A549 (cell line): Measurements from ENCODE around the gene UGT8. TPM values are rescaled to one million over a fixed set of nuclear protein-coding genes. Genes with fewer than 3 reads are reported as not detected.

Source experiments
- ATAC-seq, 2 experiments: fragments of 200-7000 bp in 1 of 2; fragments of >200 bp in 1 of 2; cut with Nextera tagmentation in 1 of 2; cut with Tn5 transposase in 1 of 2; 3 replicates each; pipeline versions ENCODE4 v1.8.0 to v1.9.1; 2018 to 2020; ENCODE audit warnings: mild to moderate bottlenecking in 1 of 2, moderate library complexity in 1 of 2
- CTCF ChIA-PET: fragments of 300-600 bp; sonication (Branson Sonifier 250); formaldehyde crosslinking; extraction: SDS; loops from one replicate; lab custom pipeline; 2021; ENCODE audit warnings: antibody characterized with exemption, inconsistent platforms; lab: Yijun Ruan, JAX
- POLR2A ChIA-PET: fragments of 350-600 bp; formaldehyde crosslinking; extraction: SDS; loops from one replicate; lab custom pipeline; 2021; ENCODE audit warnings: antibody characterized with exemption, inconsistent platforms; lab: Yijun Ruan, JAX
- DNase-seq, 2 experiments: peaks; one replicate each; pipeline versions ENCODE4 v3.0.0 to v3.0.0-alpha.2; 2011 to 2016; ENCODE audit warnings: low read depth in 1 of 2, low spot score in 1 of 2
- FAIRE-seq: peaks from 2 replicates; lab custom pipeline; 2011; peaks lifted over from hg19 to GRCh38; lab: Jason Lieb, UNC
- H3K27ac ChIP-seq, 2 experiments: fragments of >200 bp; sonication (Bioruptor Twin); formaldehyde crosslinking; 3 replicates each; pipeline ENCODE4 v1.5.1; 2016 to 2017
- H3K4me1 ChIP-seq: fragments of >200 bp; sonication (Bioruptor Twin); formaldehyde crosslinking; 3 replicates; pipeline ENCODE4 v1.6.1; 2016
- H3K4me2 ChIP-seq: fragments of >200 bp; sonication (Bioruptor Twin); formaldehyde crosslinking; 3 replicates; pipeline ENCODE4 v1.6.1; 2016
- H3K4me3 ChIP-seq: fragments of >200 bp; sonication (Bioruptor Twin); formaldehyde crosslinking; 3 replicates; pipeline ENCODE4 v1.5.1; 2016
- H3K9me3 ChIP-seq: fragments of >200 bp; sonication (Bioruptor Twin); formaldehyde crosslinking; 3 replicates; pipeline ENCODE4 v1.6.1; 2016
- CBX8 ChIP-seq: fragments of 200-600 bp; sonication (generic); IDR thresholded peaks from 2 replicates; pipeline ENCODE4 v1.6.1; 2016
- CEBPB ChIP-seq, 2 experiments: fragments of >200 bp in 1 of 2; sonication (Bioruptor Twin) in 1 of 2; formaldehyde crosslinking in 1 of 2; IDR thresholded peaks; 2 replicates each; pipeline ENCODE4 v1.6.1; 2012 to 2016
- CHD4 ChIP-seq: fragments of 200-600 bp; sonication (generic); IDR thresholded peaks from 2 replicates; pipeline ENCODE4 v1.6.1; 2016; ENCODE audit warnings: antibody characterized with exemption, mild to moderate bottlenecking, borderline replicate concordance
- ESRRA ChIP-seq: fragments of 150-350 bp; IDR thresholded peaks from 2 replicates; pipeline ENCODE4 v1.6.1; 2014; ENCODE audit warnings: mild to moderate bottlenecking, low read length, borderline replicate concordance
- FOSB ChIP-seq: fragments of 250-450 bp; sonication (Bioruptor Pico); IDR thresholded peaks from 2 replicates; pipeline ENCODE4 v1.5.0; 2020; ENCODE audit warnings: mild to moderate bottlenecking, moderate library complexity
- FOXS1 ChIP-seq: fragments of 250-450 bp; sonication (Bioruptor Pico); IDR thresholded peaks from 2 replicates; pipeline ENCODE4 v1.5.0; 2020; ENCODE audit warnings: mild to moderate bottlenecking, moderate library complexity
- GATA3 ChIP-seq: IDR thresholded peaks from 2 replicates; pipeline ENCODE4 v1.6.1; 2012; ENCODE audit warnings: borderline replicate concordance
- JUN ChIP-seq, 2 experiments: fragments of >200 bp; sonication (Bioruptor Twin); formaldehyde crosslinking; IDR thresholded peaks; 2 replicates in 1 of 2; 3 replicates in 1 of 2; pipeline ENCODE4 v1.6.1; 2016 to 2017
- KDM1A ChIP-seq: fragments of 200-600 bp; sonication (generic); IDR thresholded peaks from 2 replicates; pipeline ENCODE4 v1.6.1; 2016; ENCODE audit warnings: low read depth, mild to moderate bottlenecking
- MYC ChIP-seq: IDR thresholded peaks from 2 replicates; pipeline ENCODE4 v1.6.1; 2012; ENCODE audit warnings: mild to moderate bottlenecking, inconsistent platforms, low read length, improper control_type of control experiment, borderline replicate concordance
- NFE2L2 ChIP-seq: fragments of 150-350 bp; conservative IDR thresholded peaks from 2 replicates; pipeline ENCODE4 v1.6.1; 2014; ENCODE audit warnings: low read length
- NPAS2 ChIP-seq: fragments of 250-450 bp; sonication (Bioruptor Pico); IDR thresholded peaks from 2 replicates; pipeline ENCODE4 v1.8.0; 2022; ENCODE audit warnings: mild to moderate bottlenecking, moderate library complexity, borderline replicate concordance
- POLR2AphosphoS2 ChIP-seq: conservative IDR thresholded peaks from 2 replicates; pipeline ENCODE4 v1.6.1; 2012; ENCODE audit warnings: low read length, improper control_type of control experiment, inconsistent platforms
- RAD21 ChIP-seq, 2 experiments: fragments of >200 bp in 1 of 2; sonication (Bioruptor Twin) in 1 of 2; formaldehyde crosslinking in 1 of 2; IDR thresholded peaks in 1 of 2; conservative IDR thresholded peaks in 1 of 2; 2 replicates in 1 of 2; 3 replicates in 1 of 2; pipeline ENCODE4 v1.6.1; 2012 to 2018; ENCODE audit warnings: inconsistent platforms in 1 of 2
- RARB ChIP-seq: fragments of 250-450 bp; sonication (Bioruptor Pico); IDR thresholded peaks from 2 replicates; pipeline ENCODE4 v1.8.0; 2021; ENCODE audit warnings: mild to moderate bottlenecking, moderate library complexity
- RFX5 ChIP-seq: fragments of 450-650 bp; IDR thresholded peaks from 2 replicates; pipeline ENCODE4 v1.7.1; 2014; ENCODE audit warnings: antibody characterized with exemption, mild to moderate bottlenecking, moderate library complexity
- RNF2 ChIP-seq: fragments of 200-600 bp; sonication (generic); IDR thresholded peaks from 2 replicates; pipeline ENCODE4 v1.6.1; 2016; ENCODE audit warnings: low read depth, mild to moderate bottlenecking, antibody characterized with exemption, moderate library complexity, borderline replicate concordance
- TP53 ChIP-seq: fragments of 250-450 bp; sonication (Bioruptor Pico); IDR thresholded peaks from 2 replicates; pipeline ENCODE4 v1.5.0; 2021; ENCODE audit warnings: mild to moderate bottlenecking, moderate library complexity
- ZC3H11A ChIP-seq: fragments of 450-650 bp; IDR thresholded peaks from 2 replicates; pipeline ENCODE4 v1.6.1; 2014; ENCODE audit warnings: antibody characterized with exemption, mild to moderate bottlenecking
- ZFP36 ChIP-seq: fragments of 450-650 bp; IDR thresholded peaks from 2 replicates; pipeline ENCODE4 v1.6.1; 2014; ENCODE audit warnings: borderline replicate concordance; ENCODE audit not compliant: partially characterized antibody
- ZSCAN20 ChIP-seq: fragments of 250-450 bp; sonication (Bioruptor Pico); IDR thresholded peaks from 2 replicates; pipeline ENCODE4 v1.8.0; 2022; ENCODE audit warnings: mild to moderate bottlenecking, moderate library complexity
- WGBS: methylation state at CpG from one replicate; pipeline ENCODE4 v1.1.6; 2017; ENCODE audit errors: missing lambda C conversion rate; 5-methylcytosine and 5-hydroxymethylcytosine counted together
- polyA plus RNA-seq, 4 experiments: library from polyadenylated mRNA; depleted of rRNA in 3 of 4; stranded (reverse); fragments of >200 nt; fragmentation: RNase III in 1 of 4; extraction: RNeasy Plus Mini Kit Qiagen cat#74134 plus additional on column Dnase treatment in 1 of 4; gene quantifications; 2 replicates in 3 of 4; 3 replicates in 1 of 4; pipeline ENCODE4 v1.2.3, GENCODE V29; 2011 to 2017
- TF ChIP-seq, protein P1 (sequence below): fragments of 250-450 bp; sonication (Bioruptor Pico); IDR thresholded peaks from 2 replicates; pipeline ENCODE4 v1.5.0; 2021; ENCODE audit warnings: mild to moderate bottlenecking, moderate library complexity, borderline replicate concordance
- TF ChIP-seq, protein P2 (sequence below): IDR thresholded peaks from 2 replicates; pipeline ENCODE4 v1.6.1; 2012; ENCODE audit warnings: low read depth, borderline replicate concordance
- TF ChIP-seq, protein P3 (sequence below): fragments of 250-450 bp; sonication (Bioruptor Pico); IDR thresholded peaks from 2 replicates; pipeline ENCODE4 v1.5.0; 2020; ENCODE audit warnings: low read depth, mild to moderate bottlenecking, moderate library complexity

The UGT8 gene
- polyA plus RNA-seq, 2 of the 4 experiments (the other 2 are of a cell fraction), result 0.04 to 0.06 TPM

- H3K4me2 ChIP-seq, result no peak overlapping the region
- TF ChIP-seq CEBPB (IDR thresholded peaks at IDR 0.05) (no peak), ESRRA (no peak), MYC (no peak), KDM1A (no peak), NFE2L2 (no peak), RARB (CRISPR knock-in tag) (no peak), CBX8 (no peak), CHD4 (no peak), GATA3 (no peak), TP53 (CRISPR knock-in tag) (no peak), ZSCAN20 (CRISPR knock-in tag) (no peak), FOXS1 (CRISPR knock-in tag) (no peak), POLR2AphosphoS2 (no peak)
- TF ChIP-seq, protein P1, sequence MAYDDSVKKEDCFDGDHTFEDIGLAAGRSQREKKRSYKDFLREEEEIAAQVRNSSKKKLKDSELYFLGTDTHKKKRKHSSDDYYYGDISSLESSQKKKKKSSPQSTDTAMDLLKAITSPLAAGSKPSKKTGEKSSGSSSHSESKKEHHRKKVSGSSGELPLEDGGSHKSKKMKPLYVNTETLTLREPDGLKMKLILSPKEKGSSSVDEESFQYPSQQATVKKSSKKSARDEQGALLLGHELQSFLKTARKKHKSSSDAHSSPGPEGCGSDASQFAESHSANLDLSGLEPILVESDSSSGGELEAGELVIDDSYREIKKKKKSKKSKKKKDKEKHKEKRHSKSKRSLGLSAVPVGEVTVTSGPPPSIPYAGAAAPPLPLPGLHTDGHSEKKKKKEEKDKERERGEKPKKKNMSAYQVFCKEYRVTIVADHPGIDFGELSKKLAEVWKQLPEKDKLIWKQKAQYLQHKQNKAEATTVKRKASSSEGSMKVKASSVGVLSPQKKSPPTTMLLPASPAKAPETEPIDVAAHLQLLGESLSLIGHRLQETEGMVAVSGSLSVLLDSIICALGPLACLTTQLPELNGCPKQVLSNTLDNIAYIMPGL (CRISPR knock-in tag), result no peak
- TF ChIP-seq, protein P2, sequence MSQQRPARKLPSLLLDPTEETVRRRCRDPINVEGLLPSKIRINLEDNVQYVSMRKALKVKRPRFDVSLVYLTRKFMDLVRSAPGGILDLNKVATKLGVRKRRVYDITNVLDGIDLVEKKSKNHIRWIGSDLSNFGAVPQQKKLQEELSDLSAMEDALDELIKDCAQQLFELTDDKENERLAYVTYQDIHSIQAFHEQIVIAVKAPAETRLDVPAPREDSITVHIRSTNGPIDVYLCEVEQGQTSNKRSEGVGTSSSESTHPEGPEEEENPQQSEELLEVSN, result no peak
- ChIA-PET CTCF (no interaction called here), POLR2A (no interaction called here)
- H3K4me3 ChIP-seq, result no peak overlapping the region
- H3K4me1 ChIP-seq, result no peaks in the 10 kb centered on the region
- DNase-seq (no peak), FAIRE-seq (no peak), ATAC-seq (no peak)
- 0% methylated on average over 1 of the region's 1 CpG for WGBS
- H3K27ac ChIP-seq, result no peak overlapping the region
- H3K9me3 ChIP-seq, result no peaks in the 10 kb centered on the region
Observed at GRCh38 chr4:114677346-114677979, 78.9 kb downstream of the UGT8 start.

GRCh38 chr4:114684462-114684861, 85.9 kb downstream of the UGT8 start:
- CTCF ChIA-PET, result no interaction called here
- H3K4me2 ChIP-seq, result no peak overlapping the region
- DNase-seq (no peak), FAIRE-seq (no peak), ATAC-seq (no peak)
- POLR2A ChIA-PET, result no interaction called here
- H3K9me3 ChIP-seq, result no peaks in the 10 kb centered on the region
- TF ChIP-seq RAD21 (conservative IDR thresholded peaks at IDR 0.05 in 1 of 2, IDR thresholded peaks at IDR 0.05 in 1 of 2) (no peak), RNF2 (no peak), TP53 (CRISPR knock-in tag) (no peak), ZC3H11A (no peak), GATA3 (no peak)
- H3K27ac ChIP-seq, result no peak overlapping the region
- H3K4me3 ChIP-seq, result no peak overlapping the region
- H3K4me1 ChIP-seq, result no peaks in the 10 kb centered on the region

DNA sequence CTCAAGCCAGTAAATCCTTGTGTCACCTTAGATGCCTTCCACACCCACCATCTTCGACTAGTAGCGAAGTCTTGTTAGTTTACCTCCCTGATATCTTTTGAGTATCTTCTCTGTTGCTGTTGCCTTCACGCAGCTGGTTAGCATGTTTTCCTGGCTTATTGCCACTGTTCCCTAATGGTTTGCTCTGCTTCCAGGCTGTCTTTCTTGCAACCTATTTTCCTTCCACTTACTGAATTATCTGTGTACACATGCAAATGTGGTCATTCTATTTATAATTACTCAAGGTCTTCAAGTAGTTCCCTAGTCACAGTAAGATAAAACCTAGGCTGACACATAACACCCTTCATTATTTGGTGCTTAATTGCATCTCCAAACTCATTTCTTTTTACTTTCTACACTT, 89.5 kb downstream of the UGT8 start:
- FAIRE-seq (no peak), DNase-seq (no peak), ATAC-seq (no peak)
- CTCF ChIA-PET, result no interaction called here
- WGBS, result 48% methylated on average over 3 of the region's 3 CpGs
- Histone ChIP-seq H3K4me3 (no peak overlapping the region), H3K4me2 (no peak overlapping the region), H3K27ac (no peak overlapping the region), H3K4me1 (no peaks in the 10 kb centered on the region), H3K9me3 (no peaks in the 10 kb centered on the region)
- POLR2A ChIA-PET, result no interaction called here
- TF ChIP-seq KDM1A, result no peak
- TF ChIP-seq, protein P3, sequence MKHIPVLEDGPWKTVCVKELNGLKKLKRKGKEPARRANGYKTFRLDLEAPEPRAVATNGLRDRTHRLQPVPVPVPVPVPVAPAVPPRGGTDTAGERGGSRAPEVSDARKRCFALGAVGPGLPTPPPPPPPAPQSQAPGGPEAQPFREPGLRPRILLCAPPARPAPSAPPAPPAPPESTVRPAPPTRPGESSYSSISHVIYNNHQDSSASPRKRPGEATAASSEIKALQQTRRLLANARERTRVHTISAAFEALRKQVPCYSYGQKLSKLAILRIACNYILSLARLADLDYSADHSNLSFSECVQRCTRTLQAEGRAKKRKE, result no peak
- no peak for TF ChIP-seq GATA3
- no peak for TF ChIP-seq RFX5
- no peak for TF ChIP-seq FOSB (CRISPR knock-in tag)
- TF ChIP-seq ZFP36, result no peak
- no peak for TF ChIP-seq NPAS2
- no peak for TF ChIP-seq JUN (IDR thresholded peaks at IDR 0.05)
